ENCODE results near the gene RIOK3.

- no peak for TF ChIP-seq EZH2 (IDR thresholded peaks at IDR 0.05; ENCODE audit: borderline replicate concordance, low read depth, low read length, poor library complexity, severe bottlenecking)
- no peak for TF ChIP-seq CTCF (conservative IDR thresholded peaks at IDR 0.05; ENCODE audit: low read depth, low read length)
Observed at GRCh38 chr18:23450022-23450421, 3.1 kb upstream of the RIOK3 start.

Data from A673 (cell line).